Endothelial cell of umbilical vein (primary cell): ENCODE results near the gene RAB10. TPM values are rescaled to one million over a fixed set of nuclear protein-coding genes. Genes with fewer than 3 reads are reported as not detected.

Experiments used
- BruUV-seq: library from RNA; stranded (reverse); fragments of 400-500 nt; replicated peaks from 2 replicates; lab custom pipeline; 2021; lab: Mats Ljungman, UMichigan
- CTCF ChIA-PET: fragments of 300-600, 350-600 bp; sonication (Branson Sonifier 250); formaldehyde crosslinking; loops from one replicate; lab custom pipeline; 2021; ENCODE audit warnings: antibody characterized with exemption, inconsistent platforms; lab: Charles Lee
- POLR2A ChIA-PET: fragments of 300-600, 350-600 bp; sonication (Branson Sonifier 250); formaldehyde crosslinking; loops from one replicate; lab custom pipeline; 2021; ENCODE audit warnings: antibody characterized with exemption, inconsistent platforms; lab: Charles Lee
- DNase-seq: peaks from one replicate; pipeline ENCODE4 v3.0.0-alpha.2; 2011; ENCODE audit warnings: low read depth, low spot score
- FAIRE-seq: peaks from 2 replicates; lab custom pipeline; 2011; peaks lifted over from hg19 to GRCh38; lab: Jason Lieb, UNC
- H2AFZ ChIP-seq: 2 replicates; pipeline ENCODE4 v1.6.0; 2012; ENCODE audit warnings: low read depth, low read length, control low read depth, inconsistent platforms
- H3K27ac ChIP-seq: 2 replicates; pipeline ENCODE4 v1.5.1; 2011; ENCODE audit warnings: low read depth, mild to moderate bottlenecking, control low read depth, low read length, moderate library complexity; ENCODE audit not compliant: insufficient read depth
- H3K27me3 ChIP-seq, 2 experiments: 2 replicates each; pipeline versions ENCODE4 v1.6.0 to v1.6.1; 2011; ENCODE audit warnings: low read length in 2 of 2, mixed read lengths in 1 of 2; ENCODE audit not compliant: control insufficient read depth in 2 of 2, insufficient read depth in 2 of 2
- H3K36me3 ChIP-seq, 2 experiments: 2 replicates in 1 of 2; 3 replicates in 1 of 2; pipeline ENCODE4 v1.5.1; 2011; ENCODE audit warnings: low read length in 2 of 2, mild to moderate bottlenecking in 1 of 2, moderate library complexity in 1 of 2; ENCODE audit not compliant: control insufficient read depth in 2 of 2, insufficient read depth in 2 of 2; ENCODE audit errors: extremely low read depth in 1 of 2
- H3K4me1 ChIP-seq: 3 replicates; pipeline ENCODE4 v1.5.1; 2011; ENCODE audit warnings: mild to moderate bottlenecking, low read length; ENCODE audit not compliant: control insufficient read depth, insufficient read depth; ENCODE audit errors: extremely low read depth
- H3K4me2 ChIP-seq: 2 replicates; pipeline ENCODE4 v1.6.1; 2011; ENCODE audit warnings: low read length, control low read depth, mixed read lengths; ENCODE audit not compliant: insufficient read depth
- H3K4me3 ChIP-seq, 3 experiments: fragments of 200-600 bp in 1 of 3; sonication (generic), shearing (Covaris generic) in 1 of 3; replicated peaks in 1 of 3; 2 replicates each; pipeline ENCODE4 v1.5.1; 2011 to 2016; ENCODE audit warnings: control low read depth in 3 of 3, low read length in 3 of 3, mild to moderate bottlenecking in 2 of 3, inconsistent platforms in 1 of 3, low read depth in 1 of 3, moderate library complexity in 1 of 3; ENCODE audit not compliant: insufficient read depth in 1 of 3
- H3K79me2 ChIP-seq: 2 replicates; pipeline ENCODE4 v1.6.0; 2012; ENCODE audit warnings: low read length, inconsistent platforms; ENCODE audit not compliant: control insufficient read depth, insufficient read depth
- H3K9ac ChIP-seq: replicated peaks from 2 replicates; pipeline ENCODE3; 2011; ENCODE audit warnings: low read length, control low read depth; ENCODE audit not compliant: insufficient read depth; ENCODE audit errors: extremely low read depth
- H3K9me1 ChIP-seq: replicated peaks from 3 replicates; pipeline ENCODE4 v1.6.0; 2011; ENCODE audit warnings: mild to moderate bottlenecking, low read length; ENCODE audit not compliant: control insufficient read depth, insufficient read depth; ENCODE audit errors: extremely low read depth
- H3K9me3 ChIP-seq: replicated peaks from 2 replicates; pipeline ENCODE4 v1.5.1; 2012; ENCODE audit warnings: low read length, inconsistent platforms; ENCODE audit not compliant: control insufficient read depth, insufficient read depth
- H4K20me1 ChIP-seq: replicated peaks from 2 replicates; pipeline ENCODE3; 2011; ENCODE audit warnings: mild to moderate bottlenecking, low read length; ENCODE audit not compliant: control insufficient read depth, insufficient read depth; ENCODE audit errors: extremely low read depth
- EZH2 ChIP-seq: IDR thresholded peaks from 2 replicates; pipeline ENCODE4 v1.6.1; 2012; ENCODE audit warnings: borderline replicate concordance, low read depth, mild to moderate bottlenecking, moderate library complexity, low read length, inconsistent platforms; ENCODE audit not compliant: severe bottlenecking
- FOS ChIP-seq: IDR thresholded peaks from 2 replicates; pipeline ENCODE4 v1.6.1; 2011; ENCODE audit warnings: mild to moderate bottlenecking, low read length, moderate library complexity, borderline replicate concordance; ENCODE audit not compliant: insufficient read depth
- GATA2 ChIP-seq: IDR thresholded peaks from 2 replicates; pipeline ENCODE4 v1.7.0; 2011; ENCODE audit warnings: low read depth, mild to moderate bottlenecking, moderate library complexity, mixed read lengths, low read length; ENCODE audit not compliant: insufficient read length, insufficient read depth
- JUN ChIP-seq: IDR thresholded peaks from 2 replicates; pipeline ENCODE4 v1.6.1; 2011; ENCODE audit warnings: borderline replicate concordance, low read depth; ENCODE audit not compliant: insufficient read length, insufficient read depth
- MYC ChIP-seq: IDR thresholded peaks from one replicate; pipeline ENCODE4 v1.6.1; 2011; ENCODE audit warnings: mild to moderate bottlenecking, low read depth, low read length
- POLR2A ChIP-seq: IDR thresholded peaks from 2 replicates; pipeline ENCODE4 v1.6.1; 2012; ENCODE audit warnings: low read depth, mild to moderate bottlenecking, control low read depth, low read length
- POLR2AphosphoS5 ChIP-seq: IDR thresholded peaks from 2 replicates; pipeline ENCODE4 v1.6.1; 2012; ENCODE audit warnings: low read depth, mild to moderate bottlenecking, control low read depth, low read length, moderate library complexity; ENCODE audit not compliant: insufficient read depth
- dilution Hi-C: fragments of 300-500 bp; cut with MboI; formaldehyde crosslinking; loops from one replicate; pipeline ENCODE4 v1.15.0; 2019; ENCODE audit warnings: low sequenced_read_pairs; ENCODE audit not compliant: extremely low pct_ligation_motif_present
- intact Hi-C: fragments of 100-400 bp; cut with micrococcal nuclease; formaldehyde crosslinking; loops from one replicate; pipeline ENCODE4 v1.10.0; 2022
- polyA plus RNA-seq, 4 experiments: library from polyadenylated mRNA; depleted of rRNA in 3 of 4; stranded (reverse) in 3 of 4; unstranded in 1 of 4; fragments of >200 nt; gene quantifications; 2 replicates each; pipeline versions ENCODE4 v1.2.1 to v1.2.3, GENCODE V29; 2011 to 2012; ENCODE audit warnings: missing spikeins in 1 of 4
- total RNA-seq: library from RNA; stranded (reverse); gene quantifications from 2 replicates; pipeline ENCODE4 v1.2.3, GENCODE V29; 2021
- TF ChIP-seq, protein P1 (sequence below): IDR thresholded peaks from 2 replicates; pipeline ENCODE4 v1.6.1; 2011; ENCODE audit not compliant: insufficient read depth, insufficient read length
- TF ChIP-seq, protein P2 (sequence below), 2 donors: IDR thresholded peaks; 1 replicate in 1 of 2; 2 replicates in 1 of 2; pipeline ENCODE4 v1.5.1; 2011; ENCODE audit warnings: low read length in 2 of 2, mild to moderate bottlenecking in 2 of 2, moderate library complexity in 2 of 2, control low read depth in 1 of 2, inconsistent platforms in 1 of 2, low read depth in 1 of 2; ENCODE audit not compliant: insufficient read depth in 1 of 2; ENCODE audit errors: extremely low read depth in 1 of 2

RAB10 gene
- total and polyA plus RNA-seq, 2 donors (not counting 3 experiments of a cell fraction or from before 2014, with no cell fraction given) = 45.1 to 104 TPM

DNA sequence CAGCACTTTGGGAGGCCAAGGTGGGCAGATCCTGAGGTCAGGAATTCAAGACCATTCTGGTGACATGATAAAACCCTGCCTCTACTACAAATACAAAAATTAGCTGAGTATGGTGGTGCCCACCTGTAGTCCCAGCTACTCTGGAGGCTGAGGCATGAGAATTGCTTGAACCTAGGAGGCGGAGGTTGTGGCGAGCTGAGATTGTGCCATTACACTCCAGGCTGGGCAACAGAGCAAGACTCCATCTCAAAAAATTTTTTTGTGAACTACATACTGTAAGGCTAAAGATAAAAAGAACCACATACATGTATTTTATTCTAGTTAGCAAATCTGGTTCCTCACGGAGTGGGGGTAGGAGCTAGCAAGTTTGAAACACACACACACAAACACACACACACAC, 45.1 kb downstream of the RAB10 start:
- dilution Hi-C loops (no loop called here), intact Hi-C loops (no loop called here)
- H4K20me1 ChIP-seq = peaks cover 7% of the 10 kb centered on the region
- no peak overlapping the region for H2AFZ ChIP-seq
- TF ChIP-seq JUN (no peak), EZH2 (no peak), FOS (no peak), MYC (no peak), POLR2A (no peak), GATA2 (no peak), POLR2AphosphoS5 (no peak)
- TF ChIP-seq, protein P1, sequence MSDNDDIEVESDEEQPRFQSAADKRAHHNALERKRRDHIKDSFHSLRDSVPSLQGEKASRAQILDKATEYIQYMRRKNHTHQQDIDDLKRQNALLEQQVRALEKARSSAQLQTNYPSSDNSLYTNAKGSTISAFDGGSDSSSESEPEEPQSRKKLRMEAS = no peak
- TF ChIP-seq, protein P2, sequence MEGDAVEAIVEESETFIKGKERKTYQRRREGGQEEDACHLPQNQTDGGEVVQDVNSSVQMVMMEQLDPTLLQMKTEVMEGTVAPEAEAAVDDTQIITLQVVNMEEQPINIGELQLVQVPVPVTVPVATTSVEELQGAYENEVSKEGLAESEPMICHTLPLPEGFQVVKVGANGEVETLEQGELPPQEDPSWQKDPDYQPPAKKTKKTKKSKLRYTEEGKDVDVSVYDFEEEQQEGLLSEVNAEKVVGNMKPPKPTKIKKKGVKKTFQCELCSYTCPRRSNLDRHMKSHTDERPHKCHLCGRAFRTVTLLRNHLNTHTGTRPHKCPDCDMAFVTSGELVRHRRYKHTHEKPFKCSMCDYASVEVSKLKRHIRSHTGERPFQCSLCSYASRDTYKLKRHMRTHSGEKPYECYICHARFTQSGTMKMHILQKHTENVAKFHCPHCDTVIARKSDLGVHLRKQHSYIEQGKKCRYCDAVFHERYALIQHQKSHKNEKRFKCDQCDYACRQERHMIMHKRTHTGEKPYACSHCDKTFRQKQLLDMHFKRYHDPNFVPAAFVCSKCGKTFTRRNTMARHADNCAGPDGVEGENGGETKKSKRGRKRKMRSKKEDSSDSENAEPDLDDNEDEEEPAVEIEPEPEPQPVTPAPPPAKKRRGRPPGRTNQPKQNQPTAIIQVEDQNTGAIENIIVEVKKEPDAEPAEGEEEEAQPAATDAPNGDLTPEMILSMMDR (IDR thresholded peaks at IDR 0.05; ENCODE audit: extremely low read depth in 1 of 2, insufficient read depth in 1 of 2, low read depth in 1 of 2, low read length in 2 of 2) = no peak
- ChIA-PET POLR2A (interaction anchor here (0.7 kb wide), 1 partner anchor 11 kb away, joined by 3 read pairs; no protein-coding TSS in a partner anchor), CTCF (interaction anchor here (1.2 to 1.5 kb wide), 4 partner anchors 9 to 95 kb away, joined by 3 to 8 read pairs (median 4); no protein-coding TSS in a partner anchor)
- H3K9me1 ChIP-seq = no peaks in the 10 kb centered on the region
- no TSS peak for BruUV-seq
- H3K4me1 ChIP-seq = no peaks in the 10 kb centered on the region
- H3K9ac ChIP-seq = no peak overlapping the region
- H3K27me3 ChIP-seq = no peaks in the 10 kb centered on the region
- no peaks in the 10 kb centered on the region for H3K36me3 ChIP-seq
- peaks cover 88% of the 10 kb centered on the region for H3K79me2 ChIP-seq
- H3K4me3 ChIP-seq = no peak overlapping the region
- H3K4me2 ChIP-seq = no peak overlapping the region
- FAIRE-seq = no peak
- H3K27ac ChIP-seq = no peak overlapping the region
- no peaks in the 10 kb centered on the region for H3K9me3 ChIP-seq
- no peak for DNase-seq
